ENCODE results near the gene FAM149A. TPM values are rescaled to one million over a fixed set of nuclear protein-coding genes. Genes with fewer than 3 reads are reported as not detected.

Gene FAM149A
- total and polyA plus RNA-seq, 8 donors = 11.9 to 31.4 (median 20.6) TPM

GRCh38 chr4:186097386-186097785, 7.1 kb upstream of the FAM149A start:
- no peaks in the 10 kb centered on the region for H3K27me3 ChIP-seq
- no peak for FAIRE-seq
- H3K27ac ChIP-seq = no peak overlapping the region
- intact Hi-C loops (cut with DNase I) = no loop called here
- H3K4me3 ChIP-seq = no peak overlapping the region
- TF ChIP-seq CTCF (IDR thresholded peaks at IDR 0.05) = no peak
- DNase-seq = no peak
- WGBS, 2 donors = 75 to 77% methylated on average over 5 of the region's 5 CpGs
- no peak for ATAC-seq
- H3K4me1 ChIP-seq = no peaks in the 10 kb centered on the region
- no peaks in the 10 kb centered on the region for H3K9me3 ChIP-seq
- H3K36me3 ChIP-seq = no peaks in the 10 kb centered on the region

- FAIRE-seq = no peak
- no peak for DNase-seq
- intact Hi-C loops (cut with DNase I) = no loop called here
Observed at GRCh38 chr4:186102931-186103330, 1.6 kb upstream of the FAM149A start.

GRCh38 chr4:186104890-186105646, 564 bp downstream of the FAM149A start:
- DNase-seq = peak; percentile 25 to 82 (median 55)
- no peak for FAIRE-seq
- WGBS, 2 donors = 1 to 2% methylated on average over 35 to 83 of the region's 83 CpGs
- TF ChIP-seq CTCF (IDR thresholded peaks at IDR 0.05) = no peak
- Histone ChIP-seq H3K4me3 (peak overlapping the region; percentile 58 to 84 (median 72)), H3K27me3 (no peaks in the 10 kb centered on the region), H3K4me1 (peaks cover 4 to 28% (median 17%) of the 10 kb centered on the region in 3 donors), H3K9me3 (no peaks in the 10 kb centered on the region), H3K27ac (peak overlapping the region; percentile 89 to 93 (median 93)), H3K36me3 (no peaks in the 10 kb centered on the region)
- intact Hi-C loops (cut with DNase I) = no loop called here
- ATAC-seq = peak; percentile 53 to 61 (median 57)

More at GRCh38 chr4:186102931-186103330, 1.6 kb upstream of the FAM149A start:
- peaks cover under 1 to 17% (median 12%) of the 10 kb centered on the region in 3 donors for H3K4me1 ChIP-seq
- WGBS, 2 donors = 91 to 93% methylated on average over 12 of the region's 12 CpGs
- no peak for ATAC-seq
- no peaks in the 10 kb centered on the region for H3K27me3 ChIP-seq
- H3K4me3 ChIP-seq = no peak overlapping the region
- no peak for TF ChIP-seq CTCF (IDR thresholded peaks at IDR 0.05)
- H3K36me3 ChIP-seq = no peaks in the 10 kb centered on the region
- no peaks in the 10 kb centered on the region for H3K9me3 ChIP-seq
- no peak overlapping the region for H3K27ac ChIP-seq

- ATAC-seq = peak; percentile 67 to 82 (median 71)
- peak in 3 of 6 donors; percentile 25 to 54 (median 51) for DNase-seq
Observed at GRCh38 chr4:186105647-186106321, 1.3 kb downstream of the FAM149A start.

More at GRCh38 chr4:186105647-186106321, 1.3 kb downstream of the FAM149A start:
- H3K9me3 ChIP-seq = no peaks in the 10 kb centered on the region
- peak overlapping the region; percentile 89 to 93 (median 93) for H3K27ac ChIP-seq
- peaks cover 4 to 28% (median 17%) of the 10 kb centered on the region in 3 donors for H3K4me1 ChIP-seq
- peak overlapping the region; percentile 58 to 84 (median 72) for H3K4me3 ChIP-seq
- 3 to 4% methylated on average over 17 of the region's 17 CpGs for WGBS, 2 donors
- intact Hi-C loops (cut with DNase I) = no loop called here
- TF ChIP-seq CTCF (IDR thresholded peaks at IDR 0.05) = no peak
- FAIRE-seq = no peak
- H3K36me3 ChIP-seq = no peaks in the 10 kb centered on the region
- no peaks in the 10 kb centered on the region for H3K27me3 ChIP-seq
